NK-92 treated with Interleukin-12 subunit alpha and Interleukin-12 subunit beta, amount 100 ng/mL, for 24 hours (cell line): Measurements from ENCODE around the gene PHACTR2.
"Not testable (repeated sequence)": the region's sequence is repeated elsewhere in the genome, so short reads cannot be mapped to it uniquely, and the experiment has no call there.

Experiments used
- DNase-seq: peaks from one replicate; lab custom pipeline; 2025; lab: John Stamatoyannopoulos, UW

The PHACTR2 gene

GRCh38 chr6:143864234-143864633 is 186.5 kb downstream of the PHACTR2 start, which contains the start of gene ZC2HC1B:
ZC2HC1B (plus strand) TSS chr6:143864474; CDS start chr6:143864540, 66 bp downstream.
- no peak for DNase-seq

- DNase-seq, result no peak
Measured at GRCh38 chr6:143867236-143867635, 189.5 kb downstream of the PHACTR2 start.

- DNase-seq, result not testable (repeated sequence)
Measured at GRCh38 chr6:143868808-143869207, 191.0 kb downstream of the PHACTR2 start.

GRCh38 chr6:143871202-143871730 is 193.5 kb downstream of the PHACTR2 start:
- not testable (repeated sequence) for DNase-seq

- DNase-seq, result no peak
Measured at GRCh38 chr6:143872201-143872600, 194.4 kb downstream of the PHACTR2 start.

- DNase-seq, result not testable (repeated sequence)
Measured at GRCh38 chr6:143873600-143873999, 195.8 kb downstream of the PHACTR2 start.

- DNase-seq, result not testable (repeated sequence)
Measured at GRCh38 chr6:143874503-143874902, 196.7 kb downstream of the PHACTR2 start.

GRCh38 chr6:143877584-143878271 is 200.0 kb downstream of the PHACTR2 start:
- no peak for DNase-seq

GRCh38 chr6:143878272-143878760 is 200.6 kb downstream of the PHACTR2 start:
- DNase-seq, result no peak

GRCh38 chr6:143880412-143880811 is 202.6 kb downstream of the PHACTR2 start:
- DNase-seq, result no peak
